GM19193 (cell line): ENCODE measurements around the gene KCNJ15.

Source experiments
- POLR2A ChIP-seq: IDR thresholded peaks from 4 replicates; pipeline ENCODE4 v1.6.1; 2011; ENCODE audit not compliant: insufficient read depth, insufficient read length; ENCODE audit errors: extremely low read depth

Gene KCNJ15

GRCh38 chr21:38258521-38259485, 2.0 kb downstream of the KCNJ15 start:
- TF ChIP-seq POLR2A: no peak

- no peak for TF ChIP-seq POLR2A
These were observed 2.9 kb downstream of the KCNJ15 start for GRCh38 chr21:38259665-38260064.

- no peak for TF ChIP-seq POLR2A
These were observed 3.6 kb downstream of the KCNJ15 start for GRCh38 chr21:38260426-38260825.

- no peak for TF ChIP-seq POLR2A
These were observed 5.1 kb downstream of the KCNJ15 start for GRCh38 chr21:38261851-38262250.

GRCh38 chr21:38263493-38263892, 6.7 kb downstream of the KCNJ15 start:
- TF ChIP-seq POLR2A: no peak

GRCh38 chr21:38264571-38264970, 7.8 kb downstream of the KCNJ15 start:
- TF ChIP-seq POLR2A: no peak

GRCh38 chr21:38265166-38265565, 8.4 kb downstream of the KCNJ15 start:
- TF ChIP-seq POLR2A: no peak

- no peak for TF ChIP-seq POLR2A
These were observed 9.9 kb downstream of the KCNJ15 start for GRCh38 chr21:38266732-38267131.

- TF ChIP-seq POLR2A: no peak
These were observed 10.5 kb downstream of the KCNJ15 start for GRCh38 chr21:38267136-38267755.

- TF ChIP-seq POLR2A: no peak
These were observed 11.4 kb downstream of the KCNJ15 start for GRCh38 chr21:38267991-38268863.

- TF ChIP-seq POLR2A: no peak
These were observed 12.2 kb downstream of the KCNJ15 start for GRCh38 chr21:38268864-38269575.

GRCh38 chr21:38269576-38269936, 12.8 kb downstream of the KCNJ15 start:
- no peak for TF ChIP-seq POLR2A

GRCh38 chr21:38272215-38272614, 15.4 kb downstream of the KCNJ15 start:
- no peak for TF ChIP-seq POLR2A

- TF ChIP-seq POLR2A: no peak
These were observed 17.2 kb downstream of the KCNJ15 start for GRCh38 chr21:38273745-38274542.
